Hematopoietic multipotent progenitor cell treated with erythropoietin and hydrocortisone succinate and interleukin-3 and kit ligand, for 17 days (in vitro differentiated cells): ENCODE results near the gene TSPAN14.

ENCODE experiments used
- DNase-seq: peaks from one replicate; pipeline ENCODE4 v3.0.0-alpha.2; 2015; ENCODE audit warnings: low spot score

The TSPAN14 gene

GRCh38 chr10:80421707-80422536, 32.2 kb upstream of the TSPAN14 start:
- DNase-seq = no peak

- no peak for DNase-seq
Observed at GRCh38 chr10:80425901-80426300, 28.2 kb upstream of the TSPAN14 start.

- no peak for DNase-seq
Observed at GRCh38 chr10:80427541-80427940, 26.6 kb upstream of the TSPAN14 start.

- no peak for DNase-seq
Observed at GRCh38 chr10:80429521-80429973, 24.6 kb upstream of the TSPAN14 start.

GRCh38 chr10:80433134-80433533, 21.0 kb upstream of the TSPAN14 start:
- DNase-seq = no peak

- DNase-seq = no peak
Observed at GRCh38 chr10:80436446-80437098, 17.5 kb upstream of the TSPAN14 start.

GRCh38 chr10:80437227-80437626, 16.9 kb upstream of the TSPAN14 start:
- no peak for DNase-seq

GRCh38 chr10:80441831-80442230, 12.3 kb upstream of the TSPAN14 start:
- no peak for DNase-seq

- peak; percentile 41 for DNase-seq
Observed at GRCh38 chr10:80442879-80443278, 11.2 kb upstream of the TSPAN14 start.

GRCh38 chr10:80443531-80443974, 10.6 kb upstream of the TSPAN14 start:
- DNase-seq = peak; percentile 37

GRCh38 chr10:80444124-80444523, 10.0 kb upstream of the TSPAN14 start:
- no peak for DNase-seq

GRCh38 chr10:80444646-80445319, 9.3 kb upstream of the TSPAN14 start:
- peak; percentile 66 for DNase-seq

GRCh38 chr10:80447436-80448190, 6.5 kb upstream of the TSPAN14 start:
- no peak for DNase-seq

- DNase-seq = no peak
Observed at GRCh38 chr10:80448209-80448942, 5.7 kb upstream of the TSPAN14 start.

GRCh38 chr10:80449520-80449919, 4.6 kb upstream of the TSPAN14 start:
- no peak for DNase-seq

- DNase-seq = no peak
Observed at GRCh38 chr10:80451132-80451531, 3.0 kb upstream of the TSPAN14 start.

GRCh38 chr10:80452069-80452468, 2.0 kb upstream of the TSPAN14 start:
- no peak for DNase-seq

GRCh38 chr10:80452640-80453039, 1.5 kb upstream of the TSPAN14 start:
- no peak for DNase-seq

- DNase-seq = no peak
Observed at GRCh38 chr10:80453056-80453841, 861 bp upstream of the TSPAN14 start.
